IPS DF 19.7 (cell line): ENCODE results near the gene PLEKHA4.
"Not testable (repeated sequence)": the region's sequence is repeated elsewhere in the genome, so short reads cannot be mapped to it uniquely, and the experiment has no call there.

Experiments
- DNase-seq: peaks from one replicate; pipeline ENCODE4 v3.0.0-alpha.2; 2013; ENCODE audit warnings: low read depth, low spot score

Gene PLEKHA4

GRCh38 chr19:48798937-48799336 lies 69.5 kb downstream of the PLEKHA4 start:
- no peak for DNase-seq

- DNase-seq: no peak
These were observed 71.3 kb downstream of the PLEKHA4 start for GRCh38 chr19:48797103-48797502.

- DNase-seq: no peak
These were observed 71.9 kb downstream of the PLEKHA4 start for GRCh38 chr19:48796298-48797083.

- no peak for DNase-seq
These were observed 72.7 kb downstream of the PLEKHA4 start for GRCh38 chr19:48795685-48796070.

- no peak for DNase-seq
These were observed 73.2 kb downstream of the PLEKHA4 start for GRCh38 chr19:48795055-48795684.

- no peak for DNase-seq
These were observed 74.1 kb downstream of the PLEKHA4 start for GRCh38 chr19:48794291-48794690.

- DNase-seq: no peak
These were observed 75.1 kb downstream of the PLEKHA4 start for GRCh38 chr19:48793271-48793670.

- not testable (repeated sequence) for DNase-seq
These were observed 81.1 kb downstream of the PLEKHA4 start for GRCh38 chr19:48787331-48787730.
